GM20431 (cell line): ENCODE measurements around the gene SPARCL1.

ENCODE experiments used
- in situ Hi-C: fragments of 300-500 bp; cut with MseI, MboI; formaldehyde crosslinking; loops from one replicate; pipeline ENCODE4 v1.15.0; 2020; ENCODE audit warnings: low sequenced_read_pairs; ENCODE audit not compliant: unreplicated experiment

SPARCL1 gene

GRCh38 chr4:87541956-87542709, 13.0 kb upstream of the SPARCL1 start:
- in situ Hi-C loops, result no loop called here

DNA sequence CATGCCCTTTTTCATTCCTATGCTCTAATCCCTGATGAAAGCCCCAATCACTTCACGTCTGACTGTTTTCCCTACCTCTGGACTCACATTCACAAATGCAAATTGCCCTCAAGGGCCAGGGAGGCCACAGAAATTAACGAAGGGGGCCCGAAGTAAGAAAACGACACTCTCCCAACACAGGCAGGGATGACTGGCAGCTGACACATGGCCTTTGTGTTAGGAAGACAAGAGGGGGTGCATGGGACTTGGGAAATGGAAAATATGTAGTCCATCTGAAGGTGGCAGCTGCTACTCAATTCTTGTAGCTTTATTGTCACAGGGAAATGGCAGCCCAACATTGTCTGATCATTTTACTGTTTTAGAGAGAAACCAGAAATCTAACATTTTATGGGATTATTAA, 12.3 kb upstream of the SPARCL1 start:
- in situ Hi-C loops, result no loop called here

DNA sequence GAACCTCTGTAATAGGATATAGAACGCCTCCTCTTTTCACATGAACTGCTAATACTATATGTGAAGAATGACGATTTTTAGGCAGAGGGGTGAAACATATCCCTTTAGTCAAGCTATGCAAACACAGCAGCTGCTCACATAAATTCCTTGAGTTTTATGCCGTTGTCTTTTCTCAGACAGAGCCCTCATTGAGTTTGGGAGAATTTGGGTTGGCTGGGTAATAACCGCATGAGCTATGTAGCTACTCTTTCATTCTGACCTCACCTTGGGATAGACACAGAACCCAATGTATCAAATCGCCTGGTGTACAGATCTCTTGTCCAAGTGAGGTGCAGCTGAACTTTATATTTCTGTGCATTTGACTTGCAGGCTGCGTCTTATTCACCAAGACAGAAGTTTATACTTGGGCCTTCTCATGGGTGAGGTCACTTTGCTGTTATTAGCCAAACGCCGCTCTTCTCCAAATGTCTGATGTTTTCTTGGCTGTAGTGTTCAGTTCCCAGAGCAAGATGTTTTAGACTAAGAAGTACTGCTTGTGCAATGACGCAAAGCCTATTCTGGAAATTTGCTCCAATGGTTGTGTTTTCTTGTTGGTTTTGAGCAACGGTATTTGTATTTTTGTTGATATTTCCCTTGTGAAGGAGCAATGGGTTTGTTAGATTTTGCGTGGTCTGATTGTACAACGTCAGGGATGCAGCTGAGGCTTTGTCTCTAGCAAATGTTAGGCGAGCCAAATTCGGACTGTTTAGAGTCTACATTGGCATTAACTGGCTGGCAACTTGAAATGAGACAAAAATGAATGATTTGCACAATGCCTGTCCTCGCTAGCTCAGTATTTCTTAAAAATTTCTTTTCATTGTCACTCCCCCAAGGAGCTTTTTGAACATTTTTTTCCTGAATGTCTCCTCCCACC, 11.2 kb upstream of the SPARCL1 start:
- in situ Hi-C loops, result no loop called here

GRCh38 chr4:87532907-87533306, 3.7 kb upstream of the SPARCL1 start:
- in situ Hi-C loops, result no loop called here

GRCh38 chr4:87532109-87532508, 2.9 kb upstream of the SPARCL1 start:
- in situ Hi-C loops, result no loop called here

DNA sequence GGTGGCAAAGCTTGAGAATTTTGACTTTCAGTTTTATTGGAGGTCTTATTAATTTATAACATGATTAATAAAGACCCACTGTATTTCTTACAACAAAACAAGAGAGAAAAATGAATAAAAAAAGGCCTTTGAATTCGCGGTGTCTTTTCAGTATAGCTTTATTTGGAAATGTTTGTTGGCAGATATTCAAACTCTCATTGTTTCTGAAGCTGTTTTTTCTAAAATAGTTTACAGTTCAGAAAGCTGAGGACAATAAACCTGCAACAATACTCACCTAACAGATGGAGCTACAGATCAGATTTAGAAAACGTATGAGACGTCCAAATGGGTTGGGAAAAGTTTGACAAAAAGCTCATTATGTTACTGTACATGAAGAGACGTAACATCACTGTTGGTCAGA, 2.4 kb upstream of the SPARCL1 start:
- in situ Hi-C loops, result no loop called here

GRCh38 chr4:87530868-87531267, 1.7 kb upstream of the SPARCL1 start:
- in situ Hi-C loops, result no loop called here

DNA sequence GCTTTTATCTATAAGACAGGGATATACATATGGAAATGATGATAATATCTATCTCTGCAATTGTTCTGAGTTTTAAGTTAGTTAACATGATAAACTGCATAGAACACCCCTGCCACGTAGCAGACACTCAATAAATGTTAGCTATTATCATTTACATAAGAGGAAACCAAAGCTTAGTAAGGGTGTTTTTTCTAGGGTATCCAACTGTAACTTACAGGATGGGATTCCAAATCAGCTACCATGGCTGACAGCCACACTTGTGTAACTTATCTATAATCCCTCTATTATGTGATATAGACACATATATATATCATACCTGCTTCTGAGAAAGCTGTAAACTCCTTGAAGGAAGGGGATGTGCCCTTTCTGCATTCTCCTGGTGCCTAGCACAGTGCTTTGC, 1.1 kb upstream of the SPARCL1 start:
- in situ Hi-C loops, result no loop called here

DNA sequence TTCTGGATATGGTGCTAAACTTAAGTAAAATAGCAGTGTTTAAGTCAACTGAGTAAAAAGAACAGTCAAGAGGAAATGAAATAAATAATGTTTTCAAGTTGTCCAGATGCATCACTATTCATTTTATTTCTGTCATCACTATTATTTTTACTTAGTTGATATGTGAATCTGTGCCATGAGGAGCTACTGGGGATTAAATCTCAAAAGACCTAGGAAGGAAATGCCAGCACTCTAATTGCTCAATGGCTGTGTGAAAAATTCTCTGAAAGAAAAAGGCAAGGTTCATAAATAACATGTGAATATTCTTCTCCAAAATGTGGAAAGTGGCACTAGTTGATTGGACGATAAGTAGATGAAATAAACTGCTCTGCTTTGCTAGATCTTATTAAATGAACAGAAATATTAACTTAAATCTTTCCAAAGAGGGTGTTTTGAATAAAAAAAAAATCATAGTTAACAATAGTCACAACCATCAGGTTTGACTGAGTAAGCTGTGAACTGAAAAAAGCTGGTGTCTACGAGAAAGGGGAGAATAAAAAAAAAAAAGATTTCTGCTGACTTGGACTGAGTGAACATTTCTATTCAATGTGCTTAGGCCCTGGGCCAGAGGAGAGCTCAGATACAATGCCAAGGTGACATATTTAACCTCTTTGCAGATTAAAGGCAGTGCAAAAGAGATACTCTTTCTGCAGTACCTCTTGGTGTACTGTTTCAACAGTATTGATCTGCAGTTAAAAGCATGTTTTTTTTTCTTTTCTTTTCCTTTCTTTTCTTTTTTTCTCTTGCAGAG, 1.6 kb downstream of the SPARCL1 start:
- in situ Hi-C loops, result no loop called here

DNA sequence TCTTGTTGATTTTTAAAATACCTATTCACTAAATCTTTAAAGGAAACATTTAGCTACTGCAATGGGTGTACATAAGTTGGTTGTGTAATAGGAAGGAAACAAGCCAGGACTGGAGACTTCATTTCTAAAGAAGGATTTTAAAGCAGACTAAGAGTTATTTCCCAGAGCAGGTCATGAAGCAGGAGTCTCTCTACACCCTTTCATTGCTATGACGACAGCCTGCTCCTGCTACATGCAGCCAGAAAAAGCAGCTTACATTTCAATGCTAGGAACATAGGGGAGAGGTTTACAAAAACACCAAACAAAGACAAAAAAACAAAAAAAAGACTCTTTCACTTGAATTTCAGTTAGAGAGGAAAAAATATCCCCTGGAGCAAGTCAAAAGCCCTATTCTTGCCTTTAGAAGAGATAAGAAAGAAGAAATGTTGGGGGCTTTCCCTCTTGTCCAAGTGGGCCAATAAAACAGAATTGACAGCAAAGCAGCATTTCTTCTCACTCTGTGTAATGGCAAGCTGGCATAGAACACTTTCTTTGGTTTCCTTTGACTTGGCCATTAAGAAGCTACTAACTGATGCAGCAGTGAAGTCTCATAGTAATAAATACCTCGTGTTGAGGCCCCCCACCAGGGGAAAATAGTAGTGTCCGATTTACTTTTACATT, 3.4 kb downstream of the SPARCL1 start:
- in situ Hi-C loops, result no loop called here

- in situ Hi-C loops, result no loop called here
These were observed 4.7 kb downstream of the SPARCL1 start for GRCh38 chr4:87524456-87524855.

DNA sequence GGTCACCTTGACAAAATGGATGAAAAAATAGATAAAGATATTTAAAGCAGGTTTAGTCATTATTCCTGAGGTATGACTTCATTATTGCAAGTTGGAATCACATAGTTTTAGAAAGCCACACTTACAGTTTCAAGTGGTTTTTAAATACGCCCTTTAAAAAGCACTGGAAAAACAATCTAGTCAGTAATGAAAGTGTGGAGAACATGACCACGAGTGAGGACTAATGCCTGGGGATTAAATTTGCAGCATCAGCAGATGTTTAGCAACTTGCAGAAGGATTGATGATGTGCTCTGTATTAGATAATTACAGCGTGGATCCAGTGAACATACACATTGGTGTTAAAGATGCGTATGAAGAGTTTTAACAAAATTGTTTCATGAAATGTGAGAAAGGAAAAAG, 5.9 kb downstream of the SPARCL1 start:
- in situ Hi-C loops, result no loop called here

- in situ Hi-C loops, result no loop called here
These were observed 7.3 kb downstream of the SPARCL1 start for GRCh38 chr4:87521757-87522374.

DNA sequence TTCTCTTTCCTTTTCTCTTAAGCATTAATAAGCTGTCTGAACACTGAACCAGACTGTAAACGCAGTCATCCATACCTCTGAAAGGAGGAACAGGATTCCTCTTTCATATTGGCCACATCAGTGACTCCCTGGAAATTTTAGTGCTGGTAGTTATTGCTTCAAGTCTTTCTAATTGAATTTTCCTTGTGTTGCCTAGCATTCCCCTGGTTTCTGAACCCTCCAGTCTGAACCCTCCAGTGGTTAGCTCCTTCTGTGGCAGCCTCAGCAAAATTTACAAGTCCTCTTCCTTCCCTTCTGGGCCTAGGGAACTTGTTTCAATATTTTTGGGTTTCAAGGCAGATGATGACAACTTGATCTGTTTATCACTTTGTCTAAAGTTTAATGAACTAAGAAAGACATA, 7.9 kb downstream of the SPARCL1 start:
- in situ Hi-C loops, result no loop called here

DNA sequence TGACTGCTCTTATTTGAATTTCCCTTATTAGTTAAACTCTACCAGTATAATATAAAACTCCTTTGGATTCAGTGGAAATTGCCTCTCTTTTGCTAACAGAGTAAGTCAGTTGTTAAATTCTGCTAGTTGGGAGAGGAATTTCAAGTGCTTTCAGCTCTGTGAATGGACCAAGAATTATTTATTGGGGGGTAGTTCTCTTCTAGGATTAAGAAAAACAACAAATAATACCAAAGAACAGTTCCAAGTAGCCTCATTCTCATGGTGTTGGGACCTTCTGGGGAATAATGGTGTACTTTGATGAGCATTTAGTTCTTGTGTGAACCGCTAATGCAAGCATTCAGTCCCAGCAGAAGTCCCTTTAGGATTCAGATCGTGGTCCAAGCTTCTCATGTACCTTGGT, 11.6 kb downstream of the SPARCL1 start:
- in situ Hi-C loops, result no loop called here

DNA sequence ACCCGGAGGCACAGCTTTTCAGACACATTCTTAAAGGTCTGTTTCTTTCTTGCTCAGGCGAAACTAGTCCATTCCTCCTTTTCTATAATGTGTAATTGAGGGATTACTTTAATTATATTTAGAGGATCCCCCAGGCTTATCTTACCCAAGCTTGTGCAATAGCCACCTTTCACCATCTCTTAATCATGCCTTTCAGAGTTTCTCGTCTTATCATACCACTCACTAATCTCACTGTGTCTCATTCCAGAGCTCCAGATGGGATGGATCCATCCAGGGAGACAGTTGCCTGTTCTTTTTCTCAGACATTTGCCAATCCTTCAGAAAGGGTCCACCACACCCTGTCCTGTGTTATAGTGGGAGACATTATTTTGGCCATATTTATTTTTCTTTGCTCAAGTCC, 12.5 kb downstream of the SPARCL1 start:
- in situ Hi-C loops, result no loop called here

GRCh38 chr4:87512400-87512799, 16.8 kb downstream of the SPARCL1 start:
- in situ Hi-C loops, result no loop called here

DNA sequence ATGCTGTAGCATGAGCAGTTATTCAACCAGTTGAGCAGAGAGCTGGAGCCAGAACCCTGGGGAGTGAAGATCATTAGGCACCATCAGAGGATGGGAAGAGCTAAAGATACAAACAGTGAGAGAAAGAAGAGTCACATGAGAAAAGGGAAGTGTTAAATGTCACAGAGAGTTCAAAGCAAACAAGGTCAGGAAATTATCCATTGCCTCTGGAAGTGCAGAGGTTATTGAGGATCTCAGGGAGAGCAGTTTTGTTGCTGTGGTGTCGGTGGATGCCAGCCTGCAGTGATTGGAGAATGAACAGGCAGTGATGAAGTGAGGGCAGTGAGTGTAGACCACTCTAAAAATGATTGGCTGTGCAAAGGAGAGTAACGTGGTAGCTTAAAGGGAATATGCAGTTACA, 17.7 kb downstream of the SPARCL1 start:
- in situ Hi-C loops, result no loop called here

DNA sequence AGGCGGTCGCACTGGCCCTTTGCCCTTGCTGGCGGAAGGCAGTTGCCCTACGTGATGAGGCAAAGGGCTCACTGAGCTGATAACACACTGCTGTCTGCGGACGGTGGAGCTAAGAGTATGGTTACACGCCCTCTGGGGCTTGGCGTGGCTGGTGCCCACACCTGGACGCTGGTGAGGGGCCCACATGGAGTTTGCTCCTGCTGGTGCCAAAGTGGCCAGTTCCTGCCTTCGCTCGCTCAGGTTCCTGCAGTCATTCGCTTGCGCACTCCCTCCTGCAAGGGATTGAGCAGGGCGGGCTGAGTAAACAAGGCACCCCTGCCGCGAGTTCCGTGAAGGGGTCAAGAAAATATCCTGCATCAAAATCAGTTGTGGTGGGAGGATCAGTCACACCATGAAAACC, 18.4 kb downstream of the SPARCL1 start:
- in situ Hi-C loops, result no loop called here
